NT2/D1 (cell line): Measurements from ENCODE around the gene GUCA2A.

Source experiments
- DNase-seq: peaks from one replicate; pipeline ENCODE4 v3.0.0-alpha.2; 2011; ENCODE audit warnings: low read depth, low spot score
- H3K27me3 ChIP-seq: 2 replicates; pipeline ENCODE4 v1.6.0; 2011; ENCODE audit warnings: mild to moderate bottlenecking; ENCODE audit not compliant: insufficient read length, insufficient read depth
- H3K36me3 ChIP-seq: 2 replicates; pipeline ENCODE4 v1.6.1; 2011; ENCODE audit warnings: mild to moderate bottlenecking, low read length, mixed read lengths; ENCODE audit not compliant: insufficient read depth, insufficient read length
- H3K4me1 ChIP-seq: 2 replicates; pipeline ENCODE4 v1.5.1; 2011; ENCODE audit not compliant: insufficient read depth, insufficient read length
- H3K4me3 ChIP-seq: 2 replicates; pipeline ENCODE4 v1.5.1; 2011; ENCODE audit warnings: low read depth; ENCODE audit not compliant: insufficient read length
- H3K9ac ChIP-seq: 2 replicates; pipeline ENCODE4 v1.6.0; 2011; ENCODE audit warnings: low read depth; ENCODE audit not compliant: insufficient read length
- H3K9me3 ChIP-seq: 2 replicates; pipeline ENCODE4 v1.5.1; 2011; ENCODE audit warnings: mild to moderate bottlenecking, low read length; ENCODE audit not compliant: insufficient read depth
- SUZ12 ChIP-seq: IDR thresholded peaks from 2 replicates; pipeline ENCODE4 v1.6.1; 2011; ENCODE audit not compliant: insufficient read length, insufficient read depth; ENCODE audit errors: extremely low read depth
- YY1 ChIP-seq: IDR thresholded peaks from 2 replicates; pipeline ENCODE4 v1.6.1; 2011; ENCODE audit not compliant: insufficient read length, insufficient read depth
- ZNF274 ChIP-seq: IDR thresholded peaks from 2 replicates; pipeline ENCODE4 v1.6.1; 2011; ENCODE audit warnings: mild to moderate bottlenecking, low read depth, low read length

The GUCA2A gene

GRCh38 chr1:42171679-42172266 is 7.2 kb upstream of the GUCA2A start:
- H3K4me1 ChIP-seq, result peaks cover 21% of the 10 kb centered on the region
- TF ChIP-seq ZNF274, result no peak
- no peak for TF ChIP-seq SUZ12
- TF ChIP-seq YY1, result no peak

GRCh38 chr1:42170779-42171621 is 6.5 kb upstream of the GUCA2A start:
- Histone ChIP-seq H3K36me3 (peaks cover 6% of the 10 kb centered on the region), H3K9ac (peak overlapping the region; percentile 4), H3K27me3 (no peaks in the 10 kb centered on the region), H3K4me3 (no peak overlapping the region), H3K9me3 (no peaks in the 10 kb centered on the region), H3K4me1 (peaks cover 27% of the 10 kb centered on the region)
- TF ChIP-seq SUZ12 (no peak), ZNF274 (no peak), YY1 (no peak)
- no peak for DNase-seq

More at GRCh38 chr1:42171679-42172266, 7.2 kb upstream of the GUCA2A start:
- H3K9ac ChIP-seq, result no peak overlapping the region
- no peaks in the 10 kb centered on the region for H3K9me3 ChIP-seq
- H3K36me3 ChIP-seq, result peaks cover 6% of the 10 kb centered on the region
- no peak overlapping the region for H3K4me3 ChIP-seq
- no peak for DNase-seq
- no peaks in the 10 kb centered on the region for H3K27me3 ChIP-seq

- Histone ChIP-seq H3K36me3 (no peaks in the 10 kb centered on the region), H3K4me3 (no peak overlapping the region), H3K9me3 (no peaks in the 10 kb centered on the region), H3K4me1 (peaks cover 35% of the 10 kb centered on the region), H3K27me3 (no peaks in the 10 kb centered on the region), H3K9ac (peak overlapping the region; percentile 13)
- DNase-seq, result no peak
- TF ChIP-seq YY1 (no peak), ZNF274 (no peak), SUZ12 (no peak)
Observed at GRCh38 chr1:42168763-42169162, 4.2 kb upstream of the GUCA2A start.

DNA sequence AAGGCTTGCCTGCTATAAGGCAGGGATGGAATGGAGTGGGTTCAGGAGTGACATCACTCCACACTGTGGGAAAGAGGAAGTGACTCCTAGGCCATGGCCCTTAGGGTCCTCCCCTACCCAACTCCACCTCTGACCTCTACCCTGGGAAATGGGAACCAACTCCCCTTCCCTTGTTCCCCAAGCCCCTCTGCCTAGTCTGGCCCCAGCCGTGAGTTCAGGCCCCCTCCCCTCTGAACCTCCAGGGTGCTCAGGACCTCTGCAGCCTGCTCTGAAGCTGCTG is 3.8 kb upstream of the GUCA2A start:
- no peak for DNase-seq
- H3K27me3 ChIP-seq, result no peaks in the 10 kb centered on the region
- no peaks in the 10 kb centered on the region for H3K9me3 ChIP-seq
- peak overlapping the region; percentile 13 for H3K9ac ChIP-seq
- H3K4me3 ChIP-seq, result no peak overlapping the region
- no peak for TF ChIP-seq YY1
- no peak for TF ChIP-seq ZNF274
- no peak for TF ChIP-seq SUZ12
- H3K4me1 ChIP-seq, result peaks cover 35% of the 10 kb centered on the region
- no peaks in the 10 kb centered on the region for H3K36me3 ChIP-seq

- Histone ChIP-seq H3K4me1 (peaks cover 30% of the 10 kb centered on the region), H3K27me3 (no peaks in the 10 kb centered on the region), H3K36me3 (no peaks in the 10 kb centered on the region), H3K4me3 (no peak overlapping the region), H3K9me3 (no peaks in the 10 kb centered on the region), H3K9ac (no peak overlapping the region)
- TF ChIP-seq SUZ12, result no peak
- no peak for TF ChIP-seq ZNF274
- TF ChIP-seq YY1, result no peak
- no peak for DNase-seq
Observed at GRCh38 chr1:42167611-42168390, 3.3 kb upstream of the GUCA2A start.

- peaks cover 19% of the 10 kb centered on the region for H3K4me1 ChIP-seq
- H3K36me3 ChIP-seq, result no peaks in the 10 kb centered on the region
- no peaks in the 10 kb centered on the region for H3K9me3 ChIP-seq
- H3K9ac ChIP-seq, result peak overlapping the region; percentile 44
- H3K27me3 ChIP-seq, result no peaks in the 10 kb centered on the region
- DNase-seq, result peak; percentile 62
- no peak overlapping the region for H3K4me3 ChIP-seq
- no peak for TF ChIP-seq SUZ12
- TF ChIP-seq ZNF274, result no peak
- TF ChIP-seq YY1, result no peak
Observed at GRCh38 chr1:42165511-42166210, 1.1 kb upstream of the GUCA2A start.
